GM20431 (cell line): ENCODE measurements around the gene ZDHHC8.

Experiments used
- in situ Hi-C: fragments of 300-500 bp; cut with MseI, MboI; formaldehyde crosslinking; loops from one replicate; pipeline ENCODE4 v1.15.0; 2020; ENCODE audit warnings: low sequenced_read_pairs; ENCODE audit not compliant: unreplicated experiment

Gene ZDHHC8

DNA sequence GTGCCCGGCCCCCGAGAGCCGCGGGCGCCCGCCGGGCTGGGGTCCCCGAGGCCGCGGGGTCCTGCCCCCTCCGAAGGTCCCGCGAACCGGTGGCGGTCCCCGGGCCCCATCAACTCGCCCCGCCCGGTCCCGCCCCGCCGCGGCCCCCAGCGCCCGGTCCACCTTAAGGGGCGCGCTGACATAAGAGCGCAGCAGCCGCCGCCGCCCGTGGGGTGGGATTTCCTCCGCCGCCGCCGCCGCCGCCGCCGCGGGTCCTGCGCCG, at the start of gene ZDHHC8:
Gene ZDHHC8 (plus strand): TSS at position 208 of the 262 bp plus-strand sequence. CDS start 144 bp downstream, outside the sequence.
- in situ Hi-C loops, result no loop called here

DNA sequence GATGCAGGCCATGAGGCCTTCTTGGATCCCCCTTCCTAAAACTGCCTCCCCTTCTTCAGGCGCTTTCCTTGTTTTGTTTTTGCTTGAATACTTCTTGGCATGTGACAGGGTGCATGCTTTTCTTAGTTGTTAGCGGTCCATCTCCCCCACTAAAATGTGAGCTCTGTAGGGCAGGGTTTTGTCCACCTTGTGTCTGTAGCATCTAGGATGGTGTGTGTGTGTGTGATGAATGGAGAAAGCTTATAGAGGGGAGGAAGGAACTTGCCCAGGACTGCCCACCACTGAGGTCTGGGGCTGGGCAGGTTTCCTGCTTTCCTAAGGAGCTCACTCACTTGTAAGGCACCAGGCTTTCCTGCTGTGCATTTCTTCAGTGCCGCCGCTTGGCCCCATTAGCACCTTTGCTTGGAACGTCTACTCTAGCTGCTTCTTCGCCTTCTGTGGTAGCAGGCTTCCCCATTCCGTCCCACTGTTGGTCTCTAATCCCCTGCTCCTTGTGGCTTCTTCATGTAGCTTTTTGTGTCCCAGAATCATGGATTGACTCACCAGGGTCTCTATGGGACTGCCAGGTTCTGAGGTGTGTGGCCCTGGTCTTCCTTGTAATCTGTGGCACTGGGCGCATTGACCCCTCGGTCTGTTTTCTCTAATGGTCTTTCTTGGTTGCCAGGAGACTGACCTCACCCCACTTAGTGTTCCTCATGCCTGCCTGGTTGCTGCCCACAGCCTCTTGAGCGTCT, 48.3 kb upstream of the ZDHHC8 start:
- in situ Hi-C loops, result no loop called here

DNA sequence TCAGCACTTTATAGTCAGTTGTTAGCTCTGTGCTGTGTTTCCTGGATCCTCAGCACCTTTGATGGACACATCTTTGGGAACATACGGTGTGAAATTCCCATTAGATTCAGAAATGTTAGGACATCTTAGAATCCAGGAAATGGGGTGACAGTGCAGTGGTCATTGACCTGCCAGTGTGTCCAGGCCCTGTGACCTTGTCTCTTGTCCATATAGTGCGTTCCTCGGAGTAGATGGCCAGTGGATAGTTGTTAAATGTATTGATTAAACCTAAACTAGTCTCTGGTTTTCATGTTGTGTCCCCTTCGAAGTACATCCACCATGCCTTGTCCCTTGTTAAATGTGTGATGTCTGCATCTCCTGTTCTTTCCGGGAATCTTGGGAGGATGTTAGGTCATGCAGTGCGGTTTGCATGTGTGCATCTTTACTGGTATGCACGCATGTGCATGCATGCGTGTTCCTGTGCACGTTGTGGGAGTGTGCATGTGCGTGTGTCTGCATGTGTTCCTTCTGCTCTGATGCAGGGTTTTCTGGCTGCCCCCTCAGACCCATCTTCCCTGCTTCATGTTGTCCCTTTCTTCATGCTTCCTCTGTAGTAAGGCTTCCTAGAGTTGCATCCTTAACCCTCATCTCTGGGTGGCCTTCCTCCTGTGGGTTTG, 47.6 kb upstream of the ZDHHC8 start:
- in situ Hi-C loops, result no loop called here

DNA sequence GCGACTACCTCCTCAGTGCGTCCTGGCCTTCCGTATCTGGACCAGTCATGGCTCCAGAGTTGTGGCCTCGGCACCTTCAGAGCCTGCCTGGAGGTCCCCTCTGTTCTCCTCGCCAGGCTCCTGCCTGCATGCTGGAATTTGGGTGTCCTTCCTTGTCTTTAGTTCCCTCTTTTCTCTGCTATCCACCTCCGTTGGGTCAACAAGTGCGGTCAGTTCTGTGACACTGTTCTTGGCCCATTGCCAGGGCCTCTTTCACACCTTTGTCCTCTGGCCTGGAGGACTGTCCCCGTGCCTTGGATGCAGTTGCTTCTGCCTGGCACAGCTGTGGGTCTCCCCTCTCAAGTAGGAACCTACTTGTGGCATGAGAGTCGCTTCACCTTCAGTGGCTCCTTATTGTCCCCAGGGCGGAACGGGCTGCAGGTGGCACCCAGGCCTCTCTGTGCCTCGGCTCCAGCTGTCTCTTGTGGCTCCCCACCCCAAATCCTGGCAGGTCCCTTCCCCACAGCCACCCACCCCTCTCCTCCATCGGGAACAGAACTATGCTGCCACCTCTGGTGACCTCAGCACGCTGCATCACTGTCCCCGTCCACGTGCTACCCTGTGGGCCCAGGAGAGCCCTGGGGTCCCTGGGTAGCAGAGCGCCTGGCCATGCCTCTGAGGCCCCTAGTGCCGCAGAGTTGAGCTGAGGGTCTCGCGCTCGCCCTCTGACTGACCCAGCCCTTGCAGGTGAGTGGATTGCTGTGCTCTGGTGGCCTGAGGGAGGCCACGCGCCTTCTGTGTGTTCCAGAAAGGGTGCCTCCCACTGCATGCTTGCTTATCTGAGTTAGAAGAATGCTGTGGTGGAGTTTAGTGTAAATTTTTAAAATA, 46.8 kb upstream of the ZDHHC8 start:
- in situ Hi-C loops, result no loop called here

DNA sequence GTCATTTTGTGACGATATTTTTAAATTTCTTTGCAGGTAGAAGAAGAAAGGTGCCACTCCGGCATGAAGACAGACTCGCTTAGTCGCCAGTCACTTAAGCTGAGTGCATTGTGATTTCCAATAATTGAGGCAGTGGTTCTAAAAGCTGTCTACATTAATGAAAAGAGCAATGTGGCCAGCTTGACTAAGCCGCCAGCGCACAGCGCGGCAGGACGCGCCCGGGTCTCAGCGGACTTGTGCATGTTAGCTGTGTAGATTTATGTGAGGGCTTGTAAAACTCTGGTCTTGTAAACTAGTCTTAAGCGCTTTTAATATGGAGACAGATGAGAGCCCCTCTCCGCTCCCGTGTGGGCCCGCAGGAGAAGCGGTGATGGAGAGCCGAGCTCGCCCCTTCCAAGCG, 46.0 kb upstream of the ZDHHC8 start:
- in situ Hi-C loops, result no loop called here

DNA sequence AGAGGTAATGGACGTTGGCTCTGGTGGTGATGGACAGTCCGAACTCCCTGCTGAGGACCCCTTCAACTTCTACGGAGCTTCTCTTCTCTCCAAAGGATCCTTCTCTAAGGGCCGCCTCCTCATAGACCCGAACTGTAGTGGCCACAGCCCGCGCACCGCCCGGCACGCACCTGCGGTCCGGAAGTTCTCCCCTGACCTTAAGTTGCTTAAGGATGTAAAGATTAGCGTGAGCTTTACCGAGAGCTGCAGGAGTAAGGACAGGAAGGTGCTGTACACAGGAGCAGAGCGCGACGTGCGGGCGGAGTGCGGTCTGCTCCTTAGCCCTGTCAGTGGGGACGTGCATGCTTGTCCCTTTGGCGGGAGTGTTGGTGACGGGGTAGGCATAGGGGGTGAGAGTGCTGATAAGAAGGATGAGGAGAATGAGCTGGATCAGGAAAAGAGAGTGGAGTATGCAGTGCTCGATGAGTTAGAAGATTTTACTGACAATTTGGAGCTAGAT, 45.5 kb upstream of the ZDHHC8 start:
- in situ Hi-C loops, result no loop called here

GRCh38 chr22:20086763-20087162, 44.8 kb upstream of the ZDHHC8 start:
- in situ Hi-C loops, result no loop called here

GRCh38 chr22:20087319-20088262, 44.0 kb upstream of the ZDHHC8 start:
- in situ Hi-C loops, result no loop called here

DNA sequence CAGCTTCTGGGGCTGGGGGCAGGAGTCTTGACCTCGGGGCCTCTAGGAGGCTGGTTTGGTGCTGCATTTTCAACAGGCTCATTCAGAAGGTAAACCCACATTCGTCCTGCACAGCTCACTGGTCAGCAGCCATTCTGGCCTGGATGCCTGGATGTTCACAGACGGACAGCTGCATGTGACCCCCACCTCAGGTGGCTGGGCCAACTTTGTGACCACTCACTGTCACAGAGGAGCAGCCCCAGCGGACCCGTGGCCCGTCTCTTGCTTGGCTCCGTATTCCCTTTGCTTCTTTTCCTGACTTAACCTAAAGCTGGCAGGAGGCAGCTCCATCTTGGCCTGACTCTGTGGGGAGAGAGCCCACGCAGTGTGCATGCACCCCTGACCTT, 43.3 kb upstream of the ZDHHC8 start:
- in situ Hi-C loops, result no loop called here

DNA sequence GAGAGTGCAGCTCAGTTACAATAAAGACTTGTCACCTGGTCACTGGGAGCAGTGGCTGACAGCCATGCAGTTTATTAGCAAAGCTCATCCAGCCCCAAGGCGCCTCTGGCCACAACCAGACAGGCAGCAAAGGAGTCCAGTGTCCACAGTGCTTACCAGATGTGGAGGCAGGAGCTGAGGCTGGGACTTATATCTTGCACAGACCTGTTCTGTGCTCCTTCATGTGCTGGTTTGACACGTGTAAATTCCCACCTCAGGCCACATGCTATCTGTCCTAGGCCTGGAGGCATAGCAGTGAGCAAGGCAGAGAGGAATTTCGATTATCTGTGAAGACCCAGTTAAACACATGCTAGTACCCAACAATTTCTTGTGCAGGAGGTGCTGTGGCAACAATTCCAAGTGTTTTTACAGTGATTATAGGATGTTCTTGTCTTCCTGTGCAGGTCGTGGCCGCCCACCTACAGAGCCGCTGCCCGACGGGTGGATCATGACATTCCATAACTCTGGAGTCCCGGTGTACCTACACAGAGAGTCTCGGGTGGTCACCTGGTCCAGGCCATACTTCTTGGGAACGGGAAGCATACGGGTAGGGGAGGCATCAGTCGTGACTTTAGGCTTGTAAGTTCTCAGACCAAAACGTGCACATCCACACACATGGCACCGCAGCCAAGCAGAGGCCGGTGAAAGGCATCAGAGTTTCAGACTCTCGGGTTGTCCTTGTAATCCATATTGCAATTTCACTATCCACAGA, 42.2 kb upstream of the ZDHHC8 start:
- in situ Hi-C loops, result no loop called here

GRCh38 chr22:20089977-20090729, 41.5 kb upstream of the ZDHHC8 start:
- in situ Hi-C loops, result no loop called here

DNA sequence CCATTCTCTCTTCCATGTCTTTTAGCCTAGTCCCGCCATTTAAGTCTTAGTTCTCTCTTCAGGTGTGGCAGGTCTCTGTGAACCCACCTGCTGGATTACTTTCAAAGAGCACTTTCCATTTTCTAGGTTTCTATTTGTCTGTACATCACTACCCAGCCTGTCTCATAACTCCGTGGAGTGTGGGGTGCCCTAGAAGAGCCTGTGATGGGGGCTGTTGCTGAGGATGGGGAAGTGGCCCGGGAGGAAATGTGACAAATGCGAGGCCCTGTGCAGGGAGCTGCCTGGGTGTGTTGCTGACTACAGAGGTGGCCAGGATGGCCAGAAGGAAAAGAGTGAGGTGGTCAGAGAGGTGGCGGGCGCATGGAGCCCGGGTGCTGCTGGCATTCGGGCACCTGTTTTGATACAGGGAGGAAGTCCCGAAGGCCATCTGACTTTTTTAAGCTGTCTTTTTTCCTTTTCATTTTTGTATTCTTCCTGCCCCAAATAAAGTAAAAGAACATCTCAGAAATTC, 40.8 kb upstream of the ZDHHC8 start:
- in situ Hi-C loops, result no loop called here

- in situ Hi-C loops, result no loop called here
Observed at GRCh38 chr22:20091690-20092476, 39.7 kb upstream of the ZDHHC8 start.

GRCh38 chr22:20092477-20092854, 39.1 kb upstream of the ZDHHC8 start:
- in situ Hi-C loops, result no loop called here

DNA sequence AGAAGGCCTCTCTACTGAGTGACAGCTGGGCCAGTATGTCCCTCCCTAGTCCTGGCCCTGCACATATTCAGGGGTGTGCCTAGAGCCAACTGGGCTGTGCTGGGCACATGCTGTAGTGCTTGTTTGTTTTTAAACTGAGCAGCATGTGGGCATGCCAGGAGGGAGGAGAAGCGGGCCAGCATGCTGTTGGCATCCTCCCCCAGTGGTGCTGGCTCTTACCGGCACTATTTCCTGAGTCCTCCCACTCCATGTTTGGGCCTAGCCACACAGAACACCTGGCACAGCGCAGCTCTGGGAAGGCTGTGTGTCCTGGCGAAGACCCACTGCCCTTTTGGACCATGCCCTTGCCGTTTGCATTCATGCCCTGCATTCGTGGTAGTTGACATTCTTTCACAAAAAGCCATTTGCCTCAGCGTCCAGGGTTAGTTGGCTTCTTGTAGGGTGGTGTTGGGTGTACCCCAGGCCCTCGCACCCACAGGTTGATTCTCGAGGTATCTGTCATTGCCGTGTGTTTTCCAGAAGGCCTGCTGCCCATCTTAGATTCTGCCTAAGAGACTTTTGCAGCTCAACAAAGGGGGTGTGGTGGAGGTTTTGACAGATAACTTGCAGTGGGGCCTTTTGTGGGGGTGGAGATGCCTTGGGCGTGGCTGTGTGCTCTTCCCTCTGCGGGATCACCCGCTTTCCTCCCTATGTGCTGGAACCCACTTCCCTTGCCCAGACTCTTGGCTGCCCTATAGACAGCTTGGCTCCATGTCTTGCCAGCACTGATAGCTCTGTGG, 38.0 kb upstream of the ZDHHC8 start:
- in situ Hi-C loops, result no loop called here

GRCh38 chr22:20094197-20094807, 37.3 kb upstream of the ZDHHC8 start:
- in situ Hi-C loops, result no loop called here
